Fibroblast of lung (primary cell): ENCODE results near the gene ZFYVE26.

ENCODE experiments used
- EZH2 ChIP-seq: IDR thresholded peaks from 2 replicates; pipeline ENCODE4 v1.5.1; 2012; ENCODE audit warnings: low read length, control low read depth, mild to moderate bottlenecking; ENCODE audit errors: missing control alignments
- TF ChIP-seq, protein P1 (sequence below), 2 donors: IDR thresholded peaks in 1 of 2; conservative IDR thresholded peaks in 1 of 2; 1 replicate in 1 of 2; 2 replicates in 1 of 2; pipeline ENCODE4 v1.5.1; 2011 to 2012; ENCODE audit warnings: low read length in 2 of 2, control low read depth in 1 of 2, inconsistent platforms in 1 of 2, low read depth in 1 of 2, mild to moderate bottlenecking in 1 of 2

- TF ChIP-seq, protein P1, sequence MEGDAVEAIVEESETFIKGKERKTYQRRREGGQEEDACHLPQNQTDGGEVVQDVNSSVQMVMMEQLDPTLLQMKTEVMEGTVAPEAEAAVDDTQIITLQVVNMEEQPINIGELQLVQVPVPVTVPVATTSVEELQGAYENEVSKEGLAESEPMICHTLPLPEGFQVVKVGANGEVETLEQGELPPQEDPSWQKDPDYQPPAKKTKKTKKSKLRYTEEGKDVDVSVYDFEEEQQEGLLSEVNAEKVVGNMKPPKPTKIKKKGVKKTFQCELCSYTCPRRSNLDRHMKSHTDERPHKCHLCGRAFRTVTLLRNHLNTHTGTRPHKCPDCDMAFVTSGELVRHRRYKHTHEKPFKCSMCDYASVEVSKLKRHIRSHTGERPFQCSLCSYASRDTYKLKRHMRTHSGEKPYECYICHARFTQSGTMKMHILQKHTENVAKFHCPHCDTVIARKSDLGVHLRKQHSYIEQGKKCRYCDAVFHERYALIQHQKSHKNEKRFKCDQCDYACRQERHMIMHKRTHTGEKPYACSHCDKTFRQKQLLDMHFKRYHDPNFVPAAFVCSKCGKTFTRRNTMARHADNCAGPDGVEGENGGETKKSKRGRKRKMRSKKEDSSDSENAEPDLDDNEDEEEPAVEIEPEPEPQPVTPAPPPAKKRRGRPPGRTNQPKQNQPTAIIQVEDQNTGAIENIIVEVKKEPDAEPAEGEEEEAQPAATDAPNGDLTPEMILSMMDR (conservative IDR thresholded peaks at IDR 0.05 in 1 of 2, IDR thresholded peaks at IDR 0.05 in 1 of 2; ENCODE audit: low read depth in 1 of 2, low read length in 2 of 2): no peak
- no peak for TF ChIP-seq EZH2
Observed at GRCh38 chr14:67800743-67801142, 15.6 kb downstream of the ZFYVE26 start.
